Breast epithelium (tissue), 4 donors: ENCODE measurements around the gene CAMTA1. TPM values are rescaled to one million over a fixed set of nuclear protein-coding genes. Genes with fewer than 3 reads are reported as not detected.

Experiments used
- DNase-seq, 2 donors: peaks; one replicate each; pipeline ENCODE4 v3.0.0-alpha.2; 2019; ENCODE audit warnings: low spot score in 2 of 2
- H3K27ac ChIP-seq, 2 donors: fragments of 200-600 bp; sonication (generic) in 1 of 2; one replicate each; pipeline ENCODE4 v1.5.1; 2016 to 2019; ENCODE audit warnings: mild to moderate bottlenecking in 1 of 2
- H3K27me3 ChIP-seq, 2 donors: fragments of 200-600 bp; sonication (generic) in 1 of 2; one replicate each; pipeline versions ENCODE4 v1.5.1 to v1.6.0; 2017 to 2019; ENCODE audit warnings: control low read depth in 1 of 2, mild to moderate bottlenecking in 1 of 2
- H3K36me3 ChIP-seq: fragments of 200-600 bp; one replicate; pipeline ENCODE4 v1.5.1; 2019
- H3K4me1 ChIP-seq, 2 donors: fragments of 200-600 bp; sonication (generic); one replicate each; pipeline ENCODE4 v1.5.1; 2016 to 2019; ENCODE audit warnings: control low read depth in 1 of 2
- H3K4me3 ChIP-seq, 3 donors: fragments of 200-600 bp; sonication (generic); 1 replicate in 2 of 3; 2 replicates in 1 of 3; pipeline ENCODE4 v1.5.1; 2016 to 2019; ENCODE audit warnings: mild to moderate bottlenecking in 3 of 3, moderate library complexity in 2 of 3
- H3K9me3 ChIP-seq, 2 donors: fragments of 200-600 bp; sonication (generic) in 1 of 2; one replicate each; pipeline ENCODE4 v1.5.1; 2016 to 2019; ENCODE audit warnings: control low read depth in 1 of 2
- POLR2A ChIP-seq: fragments of 450-650 bp; IDR thresholded peaks from one replicate; pipeline ENCODE4 v1.6.1; 2016; ENCODE audit warnings: antibody characterized with exemption, mild to moderate bottlenecking, moderate library complexity
- POLR2AphosphoS5 ChIP-seq, 3 donors: sonication (generic); formaldehyde crosslinking; IDR thresholded peaks; one replicate each; pipeline ENCODE4 v1.6.1; 2017; ENCODE audit warnings: antibody characterized with exemption in 3 of 3
- intact Hi-C: fragments of 100-400 bp; cut with DNase I; formaldehyde crosslinking; loops from one replicate; pipeline ENCODE4 v1.15.1; 2023; ENCODE audit warnings: low total_unique reads
- total RNA-seq, 3 donors: library from RNA; depleted of rRNA; stranded (reverse); fragments of >200 nt; gene quantifications; one replicate each; pipeline ENCODE4 v1.1.0, GENCODE V29; 2016
- TF ChIP-seq, protein P1 (sequence below), 3 donors: fragments of 450-650 bp; IDR thresholded peaks; one replicate each; pipeline ENCODE4 v1.5.1; 2016 to 2017; ENCODE audit warnings: antibody characterized with exemption in 3 of 3, mild to moderate bottlenecking in 3 of 3, moderate library complexity in 3 of 3

The CAMTA1 gene
- total RNA-seq, 3 donors from 2014 or later, result 53.4 to 84.0 (median 61.9) TPM

DNA sequence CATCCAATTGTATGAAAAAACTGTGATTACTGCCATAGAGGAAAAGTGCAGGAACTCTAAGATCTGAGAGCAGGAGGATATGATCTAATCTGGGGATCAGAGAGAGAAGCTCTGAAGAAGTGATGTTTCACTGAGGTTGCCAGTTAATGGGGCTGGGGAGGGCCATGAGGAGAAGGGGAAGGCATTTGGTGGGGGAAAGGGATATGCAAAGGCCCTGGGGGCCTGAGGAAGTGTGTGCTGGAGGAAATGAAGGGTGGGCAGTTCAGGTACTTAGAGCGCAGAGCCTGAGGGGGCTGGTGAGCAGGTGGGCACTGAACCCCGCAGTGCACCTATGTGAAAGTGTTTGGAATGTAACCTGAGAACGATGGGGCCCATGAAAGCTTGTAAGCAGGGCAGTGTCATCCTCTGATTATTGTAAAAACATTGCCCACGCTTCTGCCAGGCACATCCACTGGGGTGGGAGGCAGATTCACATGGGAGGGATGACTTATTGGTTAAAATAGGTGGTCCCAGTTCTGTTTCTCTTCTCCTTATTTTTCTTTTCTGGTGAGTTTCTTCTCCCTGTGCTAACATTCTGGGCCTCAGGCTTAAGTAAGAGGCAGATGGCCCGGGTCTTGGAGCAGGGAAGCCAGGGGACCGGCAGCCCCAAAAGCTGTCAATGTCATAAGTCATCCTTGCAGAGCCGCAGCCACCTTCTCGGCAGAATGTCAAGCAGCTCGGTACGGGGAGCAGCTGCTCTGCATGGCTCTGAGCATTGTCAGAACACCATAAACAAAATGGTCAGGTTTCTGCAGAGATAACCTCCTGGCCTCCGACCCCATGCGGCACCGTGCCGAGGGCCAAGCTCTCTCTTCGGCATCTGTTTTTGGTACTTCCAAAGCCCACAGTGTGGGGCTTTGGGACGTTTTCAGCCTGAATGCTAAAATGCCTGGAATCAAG lies 493.8 kb downstream of the CAMTA1 start:
- no peak for DNase-seq
- Histone ChIP-seq H3K4me3 (no peak overlapping the region), H3K4me1 (no peaks in the 10 kb centered on the region), H3K27me3 (no peaks in the 10 kb centered on the region), H3K9me3 (peaks cover 0 to 3% of the 10 kb centered on the region in 2 donors), H3K36me3 (no peaks in the 10 kb centered on the region), H3K27ac (no peak overlapping the region)
- intact Hi-C loops, result no loop called here
- TF ChIP-seq POLR2A, result no peak

DNA sequence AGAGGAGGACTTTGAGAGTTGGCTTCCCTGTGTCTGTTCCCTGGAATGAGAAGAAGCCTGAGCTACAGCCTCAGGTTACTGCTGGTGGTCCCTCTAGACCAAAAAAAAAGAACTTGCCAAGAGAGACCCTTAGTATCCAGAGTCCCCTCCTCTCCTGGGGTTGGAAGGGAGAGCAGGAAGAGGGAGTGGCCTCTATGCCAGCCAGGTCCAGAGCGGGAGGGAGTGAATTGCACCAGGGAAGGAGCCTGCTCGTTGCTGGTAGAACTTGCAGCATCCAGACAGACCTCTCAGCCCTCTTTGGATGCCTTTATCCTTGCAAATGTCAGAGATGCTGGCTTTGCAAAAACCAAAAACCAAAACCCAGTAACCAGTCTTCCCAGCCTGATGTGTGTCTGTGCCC lies 494.5 kb downstream of the CAMTA1 start:
- no peaks in the 10 kb centered on the region for H3K36me3 ChIP-seq
- intact Hi-C loops, result no loop called here

DNA sequence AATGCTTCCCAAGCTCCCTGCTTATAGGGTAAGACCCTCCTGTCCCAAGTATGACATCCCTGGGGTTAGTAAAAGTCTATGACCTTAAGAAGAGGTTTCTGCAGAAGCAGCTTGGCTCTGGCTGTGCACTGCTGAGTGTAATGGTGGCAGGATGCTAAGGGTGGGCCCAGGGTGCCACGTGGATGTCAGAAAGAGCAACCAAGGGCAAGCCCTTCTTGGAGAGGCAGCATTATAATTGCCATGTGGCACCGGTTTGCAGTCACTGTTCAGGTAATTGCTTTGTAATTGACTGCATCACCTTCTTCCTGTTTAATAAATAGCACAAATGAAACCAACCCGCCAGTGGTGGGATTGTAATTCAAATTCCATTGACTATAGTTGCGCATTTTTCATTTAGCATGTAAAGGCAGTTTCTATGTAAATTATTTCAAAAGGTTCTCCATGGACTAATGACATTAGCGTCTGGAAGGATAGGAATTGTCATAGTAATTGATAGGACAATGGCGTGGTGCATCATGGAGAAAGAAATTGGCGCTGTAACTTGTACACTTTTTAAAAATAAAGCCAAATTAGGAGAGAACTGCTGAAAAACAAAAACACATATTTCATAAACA lies 495.2 kb downstream of the CAMTA1 start:
- H3K27ac ChIP-seq, result no peak overlapping the region
- no peak for DNase-seq
- intact Hi-C loops, result no loop called here
- H3K4me3 ChIP-seq, result no peak overlapping the region
- no peaks in the 10 kb centered on the region for H3K36me3 ChIP-seq
- peaks cover 0 to 3% of the 10 kb centered on the region in 2 donors for H3K9me3 ChIP-seq
- H3K4me1 ChIP-seq, result no peaks in the 10 kb centered on the region
- no peaks in the 10 kb centered on the region for H3K27me3 ChIP-seq
- TF ChIP-seq, protein P1, sequence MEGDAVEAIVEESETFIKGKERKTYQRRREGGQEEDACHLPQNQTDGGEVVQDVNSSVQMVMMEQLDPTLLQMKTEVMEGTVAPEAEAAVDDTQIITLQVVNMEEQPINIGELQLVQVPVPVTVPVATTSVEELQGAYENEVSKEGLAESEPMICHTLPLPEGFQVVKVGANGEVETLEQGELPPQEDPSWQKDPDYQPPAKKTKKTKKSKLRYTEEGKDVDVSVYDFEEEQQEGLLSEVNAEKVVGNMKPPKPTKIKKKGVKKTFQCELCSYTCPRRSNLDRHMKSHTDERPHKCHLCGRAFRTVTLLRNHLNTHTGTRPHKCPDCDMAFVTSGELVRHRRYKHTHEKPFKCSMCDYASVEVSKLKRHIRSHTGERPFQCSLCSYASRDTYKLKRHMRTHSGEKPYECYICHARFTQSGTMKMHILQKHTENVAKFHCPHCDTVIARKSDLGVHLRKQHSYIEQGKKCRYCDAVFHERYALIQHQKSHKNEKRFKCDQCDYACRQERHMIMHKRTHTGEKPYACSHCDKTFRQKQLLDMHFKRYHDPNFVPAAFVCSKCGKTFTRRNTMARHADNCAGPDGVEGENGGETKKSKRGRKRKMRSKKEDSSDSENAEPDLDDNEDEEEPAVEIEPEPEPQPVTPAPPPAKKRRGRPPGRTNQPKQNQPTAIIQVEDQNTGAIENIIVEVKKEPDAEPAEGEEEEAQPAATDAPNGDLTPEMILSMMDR (IDR thresholded peaks at IDR 0.05), result no peak
- TF ChIP-seq POLR2A (no peak), POLR2AphosphoS5 (IDR thresholded peaks at IDR 0.05) (no peak)

More for the DNA sequence above, 494.5 kb downstream of the CAMTA1 start:
- H3K4me3 ChIP-seq, result no peak overlapping the region
- no peak for DNase-seq
- H3K27me3 ChIP-seq, result no peaks in the 10 kb centered on the region
- H3K9me3 ChIP-seq, result peaks cover 0 to 3% of the 10 kb centered on the region in 2 donors
- no peak for TF ChIP-seq POLR2A
- TF ChIP-seq POLR2AphosphoS5 (IDR thresholded peaks at IDR 0.05), result no peak
- TF ChIP-seq, protein P1 (IDR thresholded peaks at IDR 0.05), result no peak
- no peaks in the 10 kb centered on the region for H3K4me1 ChIP-seq
- H3K27ac ChIP-seq, result no peak overlapping the region

DNA sequence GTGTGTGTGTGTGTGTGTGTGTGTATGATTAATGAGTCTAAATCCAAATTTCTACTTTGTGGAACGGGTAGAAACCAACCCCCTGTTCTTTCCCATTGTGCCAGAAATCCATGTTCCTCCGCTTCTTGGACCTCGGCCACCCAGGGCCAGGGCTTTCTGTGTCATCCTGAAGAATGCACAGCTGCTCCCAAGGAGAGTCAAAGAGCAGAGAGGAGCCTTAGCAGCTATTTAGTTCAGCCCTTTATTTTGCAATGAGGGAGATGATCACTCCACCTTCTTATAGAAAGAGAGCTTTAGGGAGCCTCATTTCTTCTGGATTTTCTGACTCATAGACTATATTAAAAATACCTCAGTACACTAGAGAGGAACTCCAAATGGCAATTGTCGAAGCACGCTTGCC lies 496.6 kb downstream of the CAMTA1 start:
- TF ChIP-seq POLR2A (no peak), POLR2AphosphoS5 (IDR thresholded peaks at IDR 0.05) (no peak)
- TF ChIP-seq, protein P1 (IDR thresholded peaks at IDR 0.05), result no peak
- no peaks in the 10 kb centered on the region for H3K4me1 ChIP-seq
- no peak overlapping the region for H3K27ac ChIP-seq
- H3K9me3 ChIP-seq, result no peaks in the 10 kb centered on the region
- no peaks in the 10 kb centered on the region for H3K27me3 ChIP-seq
- H3K36me3 ChIP-seq, result no peaks in the 10 kb centered on the region
- H3K4me3 ChIP-seq, result no peak overlapping the region
- DNase-seq, result no peak
- intact Hi-C loops, result no loop called here

DNA sequence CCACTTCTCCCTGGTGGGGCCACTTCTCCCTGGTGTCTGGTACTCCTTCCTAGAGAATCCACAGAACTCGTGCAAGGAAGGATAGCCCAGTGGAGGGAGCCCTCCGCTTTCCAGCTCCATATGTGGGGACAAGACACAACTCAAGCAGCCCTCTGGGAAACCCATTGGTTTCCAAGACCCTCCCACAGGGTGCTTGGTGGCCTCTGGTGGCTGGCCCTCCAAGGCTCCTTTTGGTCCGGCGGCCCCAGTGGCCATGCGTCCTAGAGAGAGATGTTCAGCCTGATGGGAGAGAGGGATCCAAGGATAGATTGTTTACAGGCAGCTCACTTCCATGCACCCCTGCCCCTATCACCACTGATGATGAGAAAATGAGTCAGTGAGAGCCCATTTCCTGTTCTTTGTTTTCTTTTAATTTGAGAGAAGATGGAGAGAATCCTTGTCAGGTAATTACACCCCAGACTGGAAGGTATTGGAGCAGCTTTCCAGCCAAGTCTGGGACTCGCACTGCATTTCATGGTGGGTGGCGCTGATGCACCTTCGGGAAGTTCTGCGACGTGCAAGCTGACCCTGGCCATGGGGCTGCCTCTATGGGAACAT lies 499.7 kb downstream of the CAMTA1 start:
- Histone ChIP-seq H3K36me3 (no peaks in the 10 kb centered on the region), H3K4me1 (no peaks in the 10 kb centered on the region), H3K9me3 (no peaks in the 10 kb centered on the region), H3K27me3 (no peaks in the 10 kb centered on the region), H3K27ac (no peak overlapping the region), H3K4me3 (no peak overlapping the region)
- intact Hi-C loops, result no loop called here
- TF ChIP-seq, protein P1 (IDR thresholded peaks at IDR 0.05), result no peak
- no peak for TF ChIP-seq POLR2A
- no peak for TF ChIP-seq POLR2AphosphoS5 (IDR thresholded peaks at IDR 0.05)
- no peak for DNase-seq
